PC-9 (cell line): Measurements from ENCODE around the gene POLDIP3. TPM values are rescaled to one million over a fixed set of nuclear protein-coding genes. Genes with fewer than 3 reads are reported as not detected.

ENCODE experiments used
- BruUV-seq: library from RNA; stranded (reverse); fragments of 400-500 nt; replicated peaks from 2 replicates; lab custom pipeline; 2021; lab: Mats Ljungman, UMichigan
- CTCF ChIA-PET: fragments of 300-600 bp; sonication (Branson Sonifier 250); formaldehyde crosslinking; loops from one replicate; lab custom pipeline; 2022; ENCODE audit warnings: antibody characterized with exemption; lab: Charles Lee
- POLR2A ChIA-PET: fragments of 300-600 bp; sonication (Branson Sonifier 250); formaldehyde crosslinking; loops from one replicate; lab custom pipeline; 2022; ENCODE audit warnings: antibody characterized with exemption; ENCODE audit not compliant: unreplicated experiment; lab: Charles Lee
- DNase-seq, 2 experiments: peaks; one replicate each; pipeline versions ENCODE4 v3.0.0 to v3.0.0-alpha.2; 2015 to 2022; ENCODE audit warnings: mixed read lengths in 1 of 2
- H2AFZ ChIP-seq: fragments of 200-600 bp; sonication (generic); 2 replicates; pipeline ENCODE4 v1.8.1; 2017; ENCODE audit warnings: antibody characterized with exemption
- H3F3A ChIP-seq: fragments of 200-600 bp; sonication (generic); 2 replicates; pipeline ENCODE4 v1.8.1; 2017; ENCODE audit warnings: antibody characterized with exemption, mild to moderate bottlenecking, low read depth; ENCODE audit not compliant: insufficient read depth
- H3K27ac ChIP-seq: fragments of 200-600 bp; sonication (generic); 2 replicates; pipeline ENCODE4 v1.6.1; 2016; ENCODE audit warnings: mixed run types
- H3K27me3 ChIP-seq: fragments of 200-600 bp; sonication (generic); 2 replicates; pipeline ENCODE4 v1.6.1; 2016; ENCODE audit warnings: low read depth, mixed run types; ENCODE audit not compliant: insufficient read depth
- H3K36me3 ChIP-seq: fragments of 200-600 bp; sonication (generic); 2 replicates; pipeline ENCODE4 v1.6.1; 2016; ENCODE audit warnings: low read depth, mixed run types
- H3K4me1 ChIP-seq: fragments of 200-600 bp; sonication (generic); replicated peaks from 2 replicates; pipeline ENCODE4 v1.6.1; 2016; ENCODE audit warnings: mixed run types; ENCODE audit not compliant: insufficient read depth
- H3K4me2 ChIP-seq: fragments of 200-600 bp; sonication (generic); 2 replicates; pipeline ENCODE4 v1.6.1; 2017; ENCODE audit warnings: mixed run types
- H3K4me3 ChIP-seq: fragments of 200-600 bp; sonication (generic); 2 replicates; pipeline ENCODE4 v1.6.1; 2016; ENCODE audit warnings: mixed run types
- H3K79me2 ChIP-seq: fragments of 200-600 bp; sonication (generic); 2 replicates; pipeline ENCODE4 v1.6.1; 2017; ENCODE audit warnings: low read depth, mixed run types
- H3K9me2 ChIP-seq: fragments of 200-600 bp; sonication (generic); 2 replicates; pipeline ENCODE4 v1.8.1; 2017; ENCODE audit warnings: mild to moderate bottlenecking; ENCODE audit not compliant: insufficient read depth
- H3K9me3 ChIP-seq: fragments of 200-600 bp; sonication (generic); 2 replicates; pipeline ENCODE4 v1.8.1; 2016; ENCODE audit warnings: low read depth; ENCODE audit not compliant: insufficient read depth
- H4K20me1 ChIP-seq: fragments of 200-600 bp; sonication (generic); 2 replicates; pipeline ENCODE4 v1.8.1; 2017; ENCODE audit not compliant: insufficient read depth
- EZH2 ChIP-seq: fragments of 200-600 bp; sonication (generic); IDR thresholded peaks from 2 replicates; pipeline ENCODE4 v1.8.0; 2017; ENCODE audit warnings: antibody characterized with exemption, low read depth
- intact Hi-C: fragments of 100-400 bp; cut with micrococcal nuclease; formaldehyde crosslinking; loops from one replicate; pipeline ENCODE4 v1.10.0; 2022; ENCODE audit not compliant: unreplicated experiment
- total RNA-seq: library from RNA; stranded (reverse); gene quantifications from 2 replicates; pipeline ENCODE4 v1.2.3, GENCODE V29; 2021
- TF ChIP-seq, protein P1 (sequence below): fragments of 200-600 bp; sonication (generic); conservative IDR thresholded peaks from 2 replicates; pipeline ENCODE4 v1.6.1; 2017; ENCODE audit warnings: mixed run types, antibody characterized with exemption, mild to moderate bottlenecking, moderate library complexity

Gene POLDIP3
- total RNA-seq, 1 experiment from 2014 or later, result 62.9 TPM

DNA sequence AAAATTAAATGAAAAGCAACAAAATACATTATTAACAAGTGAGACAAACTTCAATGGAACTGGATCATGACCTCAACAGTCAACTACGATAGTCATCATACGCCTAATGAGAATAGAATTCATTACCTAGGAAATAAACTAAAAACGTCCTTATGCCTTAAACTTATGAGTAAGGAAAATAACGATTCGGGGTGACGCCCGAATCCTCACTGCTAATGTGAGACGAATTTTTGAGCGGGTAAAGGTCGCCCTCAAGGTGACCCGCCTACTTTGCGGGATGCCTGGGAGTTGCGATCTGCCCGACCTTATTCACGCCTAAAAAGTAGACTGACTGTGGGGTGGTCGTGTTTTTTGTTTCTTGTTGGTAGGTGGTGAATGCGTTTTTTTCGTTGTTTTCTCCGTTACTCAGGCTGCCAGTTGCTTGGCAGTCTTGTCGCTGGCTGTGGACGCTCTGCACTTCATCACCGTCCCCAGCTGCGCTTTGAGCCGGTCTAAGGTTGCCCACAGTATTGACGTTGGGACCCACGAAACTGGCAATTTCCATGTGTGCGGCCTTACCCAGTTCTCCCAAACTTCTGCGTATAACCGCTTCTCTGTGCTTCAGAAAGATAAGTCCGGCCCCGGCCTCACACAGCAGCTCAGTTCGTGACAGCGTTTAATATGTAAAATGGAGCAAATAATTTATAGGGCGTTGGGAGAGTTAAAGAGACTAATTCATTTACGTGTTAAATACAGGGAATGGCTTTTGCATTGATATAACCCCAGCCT lies 593 bp upstream of the POLDIP3 start:
- BruUV-seq, result TSS peak; percentile 100
- no peaks in the 10 kb centered on the region for H3K27me3 ChIP-seq
- peak; percentile 90 to 99 for DNase-seq
- no peak for TF ChIP-seq EZH2
- TF ChIP-seq, protein P1, sequence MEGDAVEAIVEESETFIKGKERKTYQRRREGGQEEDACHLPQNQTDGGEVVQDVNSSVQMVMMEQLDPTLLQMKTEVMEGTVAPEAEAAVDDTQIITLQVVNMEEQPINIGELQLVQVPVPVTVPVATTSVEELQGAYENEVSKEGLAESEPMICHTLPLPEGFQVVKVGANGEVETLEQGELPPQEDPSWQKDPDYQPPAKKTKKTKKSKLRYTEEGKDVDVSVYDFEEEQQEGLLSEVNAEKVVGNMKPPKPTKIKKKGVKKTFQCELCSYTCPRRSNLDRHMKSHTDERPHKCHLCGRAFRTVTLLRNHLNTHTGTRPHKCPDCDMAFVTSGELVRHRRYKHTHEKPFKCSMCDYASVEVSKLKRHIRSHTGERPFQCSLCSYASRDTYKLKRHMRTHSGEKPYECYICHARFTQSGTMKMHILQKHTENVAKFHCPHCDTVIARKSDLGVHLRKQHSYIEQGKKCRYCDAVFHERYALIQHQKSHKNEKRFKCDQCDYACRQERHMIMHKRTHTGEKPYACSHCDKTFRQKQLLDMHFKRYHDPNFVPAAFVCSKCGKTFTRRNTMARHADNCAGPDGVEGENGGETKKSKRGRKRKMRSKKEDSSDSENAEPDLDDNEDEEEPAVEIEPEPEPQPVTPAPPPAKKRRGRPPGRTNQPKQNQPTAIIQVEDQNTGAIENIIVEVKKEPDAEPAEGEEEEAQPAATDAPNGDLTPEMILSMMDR, result no peak
- H3K9me2 ChIP-seq, result no peaks in the 10 kb centered on the region
- H3K9me3 ChIP-seq, result no peaks in the 10 kb centered on the region
- peak overlapping the region; percentile 81; the same call in 1 of the 2 replicates for H2AFZ ChIP-seq
- peak overlapping the region; percentile 96 for H3K27ac ChIP-seq
- intact Hi-C loops, result loop anchor here (2.0 kb wide), 2 partner anchors 20 to 248 kb away; no protein-coding TSS in a partner anchor
- peaks cover 45% of the 10 kb centered on the region for H3F3A ChIP-seq
- POLR2A ChIA-PET, result interaction anchor here (0.6 to 0.8 kb wide), 11 partner anchors 20 to 1217 kb away, joined by 3 to 11 read pairs (median 6); no protein-coding TSS in a partner anchor
- peaks cover 34% of the 10 kb centered on the region for H4K20me1 ChIP-seq
- peaks cover 40% of the 10 kb centered on the region for H3K79me2 ChIP-seq
- peak overlapping the region; percentile 100 for H3K4me2 ChIP-seq
- H3K4me3 ChIP-seq, result peak overlapping the region; percentile 100
- CTCF ChIA-PET, result interaction anchor here (0.6 to 0.7 kb wide), 2 partner anchors 123 to 570 kb away, joined by 3 read pairs; no protein-coding TSS in a partner anchor
- H3K36me3 ChIP-seq, result 0 out of 2 replicates have a peak, but pooled peaks cover 11% of the 10 kb centered on the region
- peaks cover 30% of the 10 kb centered on the region for H3K4me1 ChIP-seq

DNA sequence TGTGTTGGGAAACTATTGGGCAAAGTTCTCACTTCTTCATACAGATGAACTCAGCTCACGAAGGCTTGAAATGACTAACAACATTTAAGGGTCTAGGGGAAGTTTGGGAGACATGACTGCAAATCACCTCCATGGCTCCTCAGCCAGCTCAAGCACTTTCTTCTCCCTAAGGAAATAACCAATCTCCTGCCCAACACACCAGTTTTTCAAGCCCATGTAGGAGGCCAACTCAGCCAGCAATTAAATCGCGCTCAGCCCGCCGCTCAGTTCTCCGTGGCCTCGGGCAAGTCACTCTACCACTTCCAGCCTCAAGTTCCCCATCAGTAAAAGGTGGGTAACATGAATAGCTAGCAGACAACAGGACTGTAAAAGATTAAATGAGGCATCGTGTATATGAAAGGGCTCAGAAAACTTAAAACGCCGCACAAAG lies 796 bp downstream of the POLDIP3 start:
- H3K4me3 ChIP-seq, result peak overlapping the region; percentile 100
- no peaks in the 10 kb centered on the region for H3K9me3 ChIP-seq
- 0 out of 2 replicates have a peak, but pooled peaks cover 16% of the 10 kb centered on the region for H3K36me3 ChIP-seq
- no peak for TF ChIP-seq EZH2
- TF ChIP-seq, protein P1, result no peak
- BruUV-seq, result TSS peak; percentile 42
- DNase-seq, result peak in 1 of 2 experiments; percentile 44
- intact Hi-C loops, result loop anchor here (2.0 to 5.0 kb wide), 3 partner anchors 21 to 249 kb away; no protein-coding TSS in a partner anchor
- peaks cover 36% of the 10 kb centered on the region for H3K4me1 ChIP-seq
- peaks cover 50% of the 10 kb centered on the region for H3F3A ChIP-seq
- no peaks in the 10 kb centered on the region for H3K9me2 ChIP-seq
- H3K27me3 ChIP-seq, result no peaks in the 10 kb centered on the region
- ChIA-PET POLR2A (interaction anchor here (0.5 to 0.6 kb wide), 4 partner anchors 97 to 615 kb away, joined by 3 to 24 read pairs (median 7); partner anchors contain the start of gene WBP2NL), CTCF (interaction anchor here (0.7 kb wide), 1 partner anchor 254 kb away, joined by 11 read pairs; no protein-coding TSS in a partner anchor)
- H3K4me2 ChIP-seq, result peak overlapping the region; percentile 100
- H3K27ac ChIP-seq, result peak overlapping the region; percentile 96
- H2AFZ ChIP-seq, result peak overlapping the region; percentile 81
- peaks cover 47% of the 10 kb centered on the region for H4K20me1 ChIP-seq
- peaks cover 54% of the 10 kb centered on the region for H3K79me2 ChIP-seq

DNA sequence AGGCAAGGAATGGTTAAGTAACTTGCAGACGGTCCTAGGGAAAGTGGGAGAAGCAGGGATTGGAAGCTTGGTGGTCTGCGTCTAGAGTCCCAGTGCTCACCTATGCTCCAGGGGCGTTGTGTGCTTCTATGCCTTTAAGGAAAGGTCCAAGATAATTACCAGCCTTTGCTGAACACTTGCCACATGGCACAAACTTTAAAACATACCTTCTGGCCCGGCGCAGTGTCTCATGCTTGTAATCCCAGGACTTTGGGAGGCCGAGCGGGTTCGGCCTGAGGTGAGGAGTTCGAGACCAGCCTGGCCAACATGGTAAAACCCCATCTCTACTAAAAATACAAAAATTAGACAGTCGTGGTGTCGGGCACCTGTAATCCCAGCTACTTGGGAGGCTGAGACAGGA lies 2.3 kb downstream of the POLDIP3 start:
- Histone ChIP-seq H3K4me2 (peak overlapping the region; percentile 100), H3K79me2 (peaks cover 67% of the 10 kb centered on the region), H3K27ac (no peak overlapping the region), H3K9me2 (no peaks in the 10 kb centered on the region), H4K20me1 (peaks cover 52% of the 10 kb centered on the region), H3K4me3 (peak overlapping the region; percentile 100), H3K9me3 (no peaks in the 10 kb centered on the region), H3K4me1 (peaks cover 41% of the 10 kb centered on the region), H3K36me3 (0 out of 2 replicates have a peak, but pooled peaks cover 16% of the 10 kb centered on the region), H3K27me3 (no peaks in the 10 kb centered on the region), H3F3A (peaks cover 49% of the 10 kb centered on the region), H2AFZ (no peak overlapping the region)
- POLR2A ChIA-PET, result no interaction called here
- CTCF ChIA-PET, result interaction anchor here (0.5 kb wide), 1 partner anchor 124 kb away, joined by 5 read pairs; no protein-coding TSS in a partner anchor
- no peak for DNase-seq
- BruUV-seq, result no TSS peak
- TF ChIP-seq, protein P1, result no peak
- TF ChIP-seq EZH2, result no peak
- intact Hi-C loops, result loop anchor here (5.0 kb wide), 1 partner anchor 80 kb away; no protein-coding TSS in a partner anchor
